ENCODE measurements around the gene SDSL. TPM values are rescaled to one million over a fixed set of nuclear protein-coding genes. Genes with fewer than 3 reads are reported as not detected.
A peak's percentile ranks its signal among the peaks of the same experiment; 100 is the strongest.

The SDSL gene
- total RNA-seq, 1 experiment from 2014 or later, result 0.46 TPM

- Histone ChIP-seq H2BK15ac (ENCODE audit: low read depth, low read length) (no peak overlapping the region), H3K23ac (ENCODE audit: insufficient read length, low read depth, low read length) (no peak overlapping the region), H2BK5ac (ENCODE audit: insufficient read length, low read length) (no peak overlapping the region), H3K9me3 (ENCODE audit: control insufficient read depth, low read depth, low read length) (no peaks in the 10 kb centered on the region), H3K79me1 (ENCODE audit: insufficient read depth, low read depth, low read length, poor library complexity, severe bottlenecking) (no peaks in the 10 kb centered on the region), H2BK120ac (ENCODE audit: low read depth, low read length, poor library complexity, severe bottlenecking) (no peak overlapping the region), H2BK12ac (ENCODE audit: insufficient read length, low read depth, low read length) (no peak overlapping the region), H2AK5ac (ENCODE audit: insufficient read length, low read length) (no peak overlapping the region), H3K56ac (ENCODE audit: insufficient read length, low read depth, low read length) (no peak overlapping the region), H3T11ph (ENCODE audit: low read length) (no peak overlapping the region), H3K23me2 (ENCODE audit: insufficient read length, low read depth, low read length, poor library complexity, severe bottlenecking) (peaks cover 30% of the 10 kb centered on the region), H3K4me1 (ENCODE audit: insufficient read depth, low read length) (peaks cover 4% of the 10 kb centered on the region; the same call in 1 of the 2 replicates), H3K18ac (ENCODE audit: insufficient read length, low read depth, low read length) (no peak overlapping the region), H4K91ac (ENCODE audit: insufficient read length, low read depth, low read length) (no peak overlapping the region), H3K4ac (ENCODE audit: low read depth, low read length) (no peak overlapping the region), H3K27ac (ENCODE audit: insufficient read length, low read depth, low read length) (no peak overlapping the region), H4K20me1 (ENCODE audit: control insufficient read depth, insufficient read depth, insufficient read length) (no peaks in the 10 kb centered on the region), H2BK20ac (ENCODE audit: low read depth, low read length, poor library complexity, severe bottlenecking) (no peak overlapping the region), H3K14ac (ENCODE audit: insufficient read depth, low read length) (no peak overlapping the region), H3K27me3 (ENCODE audit: insufficient read depth, low read length) (peaks cover 95% of the 10 kb centered on the region), H3K4me2 (ENCODE audit: insufficient read depth, insufficient read length, low read length) (no peak overlapping the region), H3K79me2 (ENCODE audit: insufficient read depth, low read length) (no peaks in the 10 kb centered on the region), H4K8ac (replicated peaks; ENCODE audit: insufficient read length, low read depth, low read length) (no peak overlapping the region), H4K5ac (ENCODE audit: insufficient read length, low read depth, low read length) (no peak overlapping the region), H3K9ac (ENCODE audit: extremely low read depth, insufficient read length, low read length) (no peak overlapping the region), H2AFZ (ENCODE audit: low read length) (no peak overlapping the region)
- Mint-ChIP-seq H3K27ac (no peak overlapping the region), H3K4me1 (peaks cover 65 to 77% of the 10 kb centered on the region in 2 experiments), H3K36me3 (ENCODE audit: insufficient read depth in 1 of 3, low read depth in 3 of 3) (peaks cover 0 to 14% (median 0%) of the 10 kb centered on the region in 3 experiments; a peak in 3 of 7 replicates), H3K27me3 (ENCODE audit: low read depth) (peaks cover 98% of the 10 kb centered on the region), H3K9me3 (peaks cover 0 to 7% of the 10 kb centered on the region in 2 experiments; a peak in 2 of 5 replicates), H3K4me3 (peak overlapping the region in 1 of 2 experiments; percentile 83; a peak in 3 of 5 replicates)
- no peak for TF ChIP-seq CTCF (conservative IDR thresholded peaks at IDR 0.05)
- no peak for DNase-seq
- WGBS (ENCODE audit: extremely low coverage, insufficient read length, low lambda C conversion rate), result no CpG with 5 or more reads among the region's 6 CpGs
These were observed 51.2 kb downstream of the SDSL start for GRCh38 chr12:113473400-113473799.
